ENCODE results near the gene DNER. TPM values are rescaled to one million over a fixed set of nuclear protein-coding genes. Genes with fewer than 3 reads are reported as not detected.

DNER gene
- total and polyA plus RNA-seq, 2 donors (not counting 1 experiment from before 2014, with no cell fraction given): not detected

GRCh38 chr2:229669841-229670240, 44.5 kb downstream of the DNER start:
- Mint-ChIP-seq H3K9me3 (ENCODE audit: insufficient read depth) (no peaks in the 10 kb centered on the region), H3K27ac (no peak overlapping the region), H3K4me3 (no peak overlapping the region), H3K27me3 (peaks cover 25% of the 10 kb centered on the region), H3K4me1 (no peaks in the 10 kb centered on the region)
- Histone ChIP-seq H3K4me1 (ENCODE audit: control insufficient read depth in 2 of 2, insufficient read depth in 2 of 2, low read length in 2 of 2) (no peaks in the 10 kb centered on the region), H3K79me2 (ENCODE audit: control insufficient read depth, insufficient read depth, low read length) (no peaks in the 10 kb centered on the region), H3K4me3 (ENCODE audit: control extremely low read depth in 1 of 5, extremely low read depth in 1 of 5, insufficient read depth in 1 of 5, low read depth in 2 of 5, low read length in 4 of 5) (no peak overlapping the region), H3K36me3 (replicated peaks in 1 of 2; ENCODE audit: control extremely low read depth in 1 of 2, control insufficient read depth in 1 of 2, extremely low read depth in 1 of 2, insufficient read depth in 2 of 2, low read length in 1 of 2) (no peaks in the 10 kb centered on the region), H3K9me3 (ENCODE audit: control extremely low read depth in 1 of 3, control insufficient read depth in 2 of 3, insufficient read depth in 1 of 3, low read length in 2 of 3) (no peaks in the 10 kb centered on the region), H3K4me2 (replicated peaks; ENCODE audit: low read depth, low read length, poor library complexity, severe bottlenecking) (no peak overlapping the region), H2AFZ (ENCODE audit: insufficient read depth, low read depth, low read length, poor library complexity, severe bottlenecking) (no peak overlapping the region), H4K20me1 (ENCODE audit: control insufficient read depth, insufficient read depth, low read length, poor library complexity, severe bottlenecking) (no peaks in the 10 kb centered on the region), H3K9ac (ENCODE audit: low read length) (no peak overlapping the region), H3K27me3 (replicated peaks in 1 of 4; ENCODE audit: control extremely low read depth in 1 of 4, control insufficient read depth in 3 of 4, insufficient read depth in 4 of 4, low read length in 3 of 4) (peaks cover 0 to 8% (median 0%) of the 10 kb centered on the region in 4 experiments), H3K27ac (ENCODE audit: low read length in 2 of 2) (no peak overlapping the region)
- intact Hi-C loops (cut with micrococcal nuclease): no loop called here
- TF ChIP-seq EZH2 (IDR thresholded peaks at IDR 0.05; ENCODE audit: borderline replicate concordance, insufficient read depth, low read depth, low read length, poor library complexity, severe bottlenecking) (no peak), CTCF (IDR thresholded peaks at IDR 0.05) (no peak)
- WGBS (ENCODE audit: insufficient coverage): 33% methylated on average over 1 of the region's 3 CpGs
- ChIA-PET POLR2A (no interaction called here), CTCF (no interaction called here)
- no peak for ATAC-seq (ENCODE audit: low read depth)
- DNase-seq: no peak

GRCh38 chr2:229666811-229667210, 47.5 kb downstream of the DNER start:
- Histone ChIP-seq H3K4me1 (ENCODE audit: control insufficient read depth in 2 of 2, insufficient read depth in 2 of 2, low read length in 2 of 2) (no peaks in the 10 kb centered on the region), H3K4me2 (replicated peaks; ENCODE audit: low read depth, low read length, poor library complexity, severe bottlenecking) (no peak overlapping the region), H2AFZ (ENCODE audit: insufficient read depth, low read depth, low read length, poor library complexity, severe bottlenecking) (no peak overlapping the region), H3K9me3 (ENCODE audit: control extremely low read depth in 1 of 3, control insufficient read depth in 2 of 3, insufficient read depth in 1 of 3, low read length in 2 of 3) (no peaks in the 10 kb centered on the region), H3K36me3 (replicated peaks in 1 of 2; ENCODE audit: control extremely low read depth in 1 of 2, control insufficient read depth in 1 of 2, extremely low read depth in 1 of 2, insufficient read depth in 2 of 2, low read length in 1 of 2) (no peaks in the 10 kb centered on the region), H3K27ac (ENCODE audit: low read length in 2 of 2) (no peak overlapping the region), H3K27me3 (replicated peaks in 1 of 4; ENCODE audit: control extremely low read depth in 1 of 4, control insufficient read depth in 3 of 4, insufficient read depth in 4 of 4, low read length in 3 of 4) (peaks cover 0 to 5% (median 0%) of the 10 kb centered on the region in 4 experiments), H4K20me1 (ENCODE audit: control insufficient read depth, insufficient read depth, low read length, poor library complexity, severe bottlenecking) (no peaks in the 10 kb centered on the region), H3K9ac (ENCODE audit: low read length) (no peak overlapping the region), H3K79me2 (ENCODE audit: control insufficient read depth, insufficient read depth, low read length) (no peaks in the 10 kb centered on the region), H3K4me3 (ENCODE audit: control extremely low read depth in 1 of 5, extremely low read depth in 1 of 5, insufficient read depth in 1 of 5, low read depth in 2 of 5, low read length in 4 of 5) (no peak overlapping the region)
- 100% methylated on average over 2 of the region's 3 CpGs for WGBS (ENCODE audit: insufficient coverage)
- no peak for ATAC-seq (ENCODE audit: low read depth)
- TF ChIP-seq CTCF (IDR thresholded peaks at IDR 0.05): no peak
- no peak for TF ChIP-seq EZH2 (IDR thresholded peaks at IDR 0.05; ENCODE audit: borderline replicate concordance, insufficient read depth, low read depth, low read length, poor library complexity, severe bottlenecking)
- ChIA-PET CTCF (no interaction called here), POLR2A (no interaction called here)
- peaks cover 23% of the 10 kb centered on the region for H3K27me3 Mint-ChIP-seq
- no peak overlapping the region for H3K27ac Mint-ChIP-seq
- intact Hi-C loops (cut with micrococcal nuclease): no loop called here
- no peak overlapping the region for H3K4me3 Mint-ChIP-seq
- no peaks in the 10 kb centered on the region for H3K4me1 Mint-ChIP-seq
- no peak for DNase-seq
- no peaks in the 10 kb centered on the region for H3K9me3 Mint-ChIP-seq (ENCODE audit: insufficient read depth)
